ENCODE results near the gene TTLL6.

TTLL6 gene

GRCh38 chr17:48773245-48773644 lies 43.8 kb downstream of the TTLL6 start:
- Histone ChIP-seq H3K4me1 (ENCODE audit: control insufficient read depth, insufficient read depth, low read length) (no peaks in the 10 kb centered on the region), H3K27ac (ENCODE audit: extremely low read depth, low read depth, low read length) (no peak overlapping the region), H3K9me3 (ENCODE audit: control insufficient read depth, insufficient read depth, low read depth, low read length) (no peaks in the 10 kb centered on the region), H3K36me3 (ENCODE audit: control insufficient read depth in 2 of 2, insufficient read depth in 1 of 2, low read length in 2 of 2) (no peaks in the 10 kb centered on the region), H3K4me3 (ENCODE audit: low read depth, low read length) (no peak overlapping the region)
- no peak for TF ChIP-seq ZBTB21 (tag by site-specific recombination; IDR thresholded peaks at IDR 0.05)
- TF ChIP-seq KLF1 (tag by site-specific recombination; IDR thresholded peaks at IDR 0.05), result peak; percentile 36; the same call in 1 of the 2 replicates
- CTCF ChIA-PET, result interaction anchor here (1.2 to 1.4 kb wide), 2 partner anchors 18 to 106 kb away, joined by 3 read pairs; no protein-coding TSS in a partner anchor
- POLR2A ChIA-PET, result no interaction called here

- TF ChIP-seq PRDM10 (tag by site-specific recombination; IDR thresholded peaks at IDR 0.05), result peak; percentile 52; the same call in 1 of the 2 replicates
- TF ChIP-seq ZNF561 (tag by site-specific recombination; IDR thresholded peaks at IDR 0.05; ENCODE audit: borderline replicate concordance), result no peak
- TF ChIP-seq ZBTB17 (tag by site-specific recombination; IDR thresholded peaks at IDR 0.05), result no peak
- TF ChIP-seq ZSCAN16 (tag by site-specific recombination; IDR thresholded peaks at IDR 0.05), result no peak
- 0 out of 2 replicates have a peak, but pooled peaks have one; percentile 16 for TF ChIP-seq ZNF18 (tag by site-specific recombination; IDR thresholded peaks at IDR 0.05)
- TF ChIP-seq GLIS1 (tag by site-specific recombination; IDR thresholded peaks at IDR 0.05), result peak; percentile 79
- TF ChIP-seq ZXDB (tag by site-specific recombination; IDR thresholded peaks at IDR 0.05), result no peak
- peak; percentile 47; the same call in 1 of the 2 replicates for TF ChIP-seq ZFHX2 (tag by site-specific recombination; conservative IDR thresholded peaks at IDR 0.05)
- TF ChIP-seq PRDM6 (tag by site-specific recombination; IDR thresholded peaks at IDR 0.05), result peak; percentile 13; the same call in 1 of the 2 replicates
- Histone ChIP-seq H3K4me3 (ENCODE audit: low read depth, low read length) (no peak overlapping the region), H3K4me1 (ENCODE audit: control insufficient read depth, insufficient read depth, low read length) (no peaks in the 10 kb centered on the region), H3K36me3 (ENCODE audit: control insufficient read depth in 2 of 2, insufficient read depth in 1 of 2, low read length in 2 of 2) (no peaks in the 10 kb centered on the region), H3K9me3 (ENCODE audit: control insufficient read depth, insufficient read depth, low read depth, low read length) (no peaks in the 10 kb centered on the region), H3K27ac (ENCODE audit: extremely low read depth, low read depth, low read length) (no peak overlapping the region)
- ChIA-PET CTCF (interaction anchor here (0.6 to 2.0 kb wide), 3 partner anchors 34 to 891 kb away, joined by 3 to 7 read pairs (median 4); no protein-coding TSS in a partner anchor), POLR2A (no interaction called here)
Measured at GRCh38 chr17:48770954-48771353, 46.1 kb downstream of the TTLL6 start.

- Histone ChIP-seq H3K9me3 (ENCODE audit: control insufficient read depth, insufficient read depth, low read depth, low read length) (no peaks in the 10 kb centered on the region), H3K36me3 (ENCODE audit: control insufficient read depth in 2 of 2, insufficient read depth in 1 of 2, low read length in 2 of 2) (no peaks in the 10 kb centered on the region), H3K27ac (ENCODE audit: extremely low read depth, low read depth, low read length) (no peak overlapping the region), H3K4me3 (ENCODE audit: low read depth, low read length) (no peak overlapping the region), H3K4me1 (ENCODE audit: control insufficient read depth, insufficient read depth, low read length) (no peaks in the 10 kb centered on the region)
- ChIA-PET POLR2A (interaction anchor here (1.0 kb wide), 1 partner anchor 10 kb away, joined by 3 read pairs; no protein-coding TSS in a partner anchor), CTCF (interaction anchor here (0.6 to 3.8 kb wide), 7 partner anchors 20 to 116 kb away, joined by 3 to 35 read pairs (median 4); no protein-coding TSS in a partner anchor)
- TF ChIP-seq REPIN1 (tag by site-specific recombination; IDR thresholded peaks at IDR 0.05; ENCODE audit: low read depth) (no peak), ZNF785 (tag by site-specific recombination; IDR thresholded peaks at IDR 0.05) (no peak), ZNF514 (tag by site-specific recombination; IDR thresholded peaks at IDR 0.05) (no peak), ZNF248 (tag by site-specific recombination; IDR thresholded peaks at IDR 0.05) (no peak), ZNF114 (tag by site-specific recombination; IDR thresholded peaks at IDR 0.05) (no peak), ZNF132 (tag by site-specific recombination; IDR thresholded peaks at IDR 0.05; ENCODE audit: borderline replicate concordance) (no peak), ZNF629 (tag by site-specific recombination; IDR thresholded peaks at IDR 0.05) (no peak), ZNF214 (tag by site-specific recombination; IDR thresholded peaks at IDR 0.05; ENCODE audit: borderline replicate concordance) (no peak), IKZF3 (tag by site-specific recombination; IDR thresholded peaks at IDR 0.05) (no peak), ZNF449 (tag by site-specific recombination; IDR thresholded peaks at IDR 0.05) (no peak), ZNF157 (tag by site-specific recombination; IDR thresholded peaks at IDR 0.05) (no peak), SALL2 (tag by site-specific recombination; IDR thresholded peaks at IDR 0.05; ENCODE audit: borderline replicate concordance) (no peak)
Measured at GRCh38 chr17:48769009-48769675, 47.9 kb downstream of the TTLL6 start.

All from HEK293 (cell line).